ENCODE data around the gene GPBP1.
"Not testable (repeated sequence)": the region's sequence is repeated elsewhere in the genome, so short reads cannot be mapped to it uniquely, and the experiment has no call there.

GPBP1 gene

GRCh38 chr5:57258052-57258451 is 84.2 kb downstream of the GPBP1 start:
- FAIRE-seq (no peak), DNase-seq (ENCODE audit: insufficient read length) (no peak)
- TF ChIP-seq POLR2A (IDR thresholded peaks at IDR 0.05; ENCODE audit: low read depth, low read length) (no peak), POLR2AphosphoS5 (IDR thresholded peaks at IDR 0.05; ENCODE audit: low read depth, low read length) (no peak), TAF1 (IDR thresholded peaks at IDR 0.05; ENCODE audit: borderline replicate concordance, low read depth, low read length) (no peak)

DNA sequence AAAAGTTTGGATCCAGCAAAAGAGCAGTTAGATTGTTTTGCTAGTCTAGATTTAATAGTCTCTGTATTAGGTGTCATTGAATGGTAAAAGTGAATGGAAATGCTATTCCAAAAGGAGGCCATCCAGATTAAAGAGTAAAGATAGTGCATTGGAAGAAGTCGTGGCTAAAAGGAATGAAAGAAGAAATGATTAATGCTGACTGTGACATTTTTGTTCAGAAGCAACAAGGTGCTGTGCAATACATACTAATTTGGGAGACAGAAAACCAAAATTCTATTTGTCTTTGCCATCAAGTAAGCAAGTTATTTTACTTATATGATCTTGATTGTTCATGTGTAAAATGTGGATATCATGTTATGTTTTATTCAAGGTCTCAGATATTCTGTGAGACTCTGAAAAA is 85.1 kb downstream of the GPBP1 start:
- no peak for TF ChIP-seq POLR2A (IDR thresholded peaks at IDR 0.05; ENCODE audit: low read depth, low read length)
- no peak for TF ChIP-seq TAF1 (IDR thresholded peaks at IDR 0.05; ENCODE audit: borderline replicate concordance, low read depth, low read length)
- no peak for TF ChIP-seq POLR2AphosphoS5 (IDR thresholded peaks at IDR 0.05; ENCODE audit: low read depth, low read length)
- no peak for FAIRE-seq
- no peak for DNase-seq (ENCODE audit: insufficient read length)

DNA sequence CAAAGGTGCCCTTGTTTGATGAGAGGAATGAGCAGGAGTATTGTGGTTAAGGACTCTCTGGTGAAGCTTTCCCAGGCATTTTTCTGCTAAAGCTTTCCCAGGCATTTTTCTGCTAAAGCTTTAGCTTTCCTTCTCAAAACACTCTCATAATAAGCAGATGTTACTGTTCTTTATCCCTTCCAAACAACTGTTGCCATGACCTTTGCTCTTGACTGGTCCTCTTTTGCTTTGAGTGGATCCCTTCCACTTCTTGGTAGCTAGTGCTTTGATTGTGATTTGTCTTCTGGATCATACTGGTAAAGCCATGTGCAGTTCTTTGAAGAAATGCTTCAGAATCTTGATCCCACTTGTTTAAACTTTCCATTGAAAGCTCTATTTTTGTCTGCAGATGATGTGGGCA is 85.8 kb downstream of the GPBP1 start:
- DNase-seq (ENCODE audit: insufficient read length) (no peak), FAIRE-seq (no peak)
- TF ChIP-seq TAF1 (IDR thresholded peaks at IDR 0.05; ENCODE audit: borderline replicate concordance, low read depth, low read length) (no peak), POLR2AphosphoS5 (IDR thresholded peaks at IDR 0.05; ENCODE audit: low read depth, low read length) (no peak), POLR2A (IDR thresholded peaks at IDR 0.05; ENCODE audit: low read depth, low read length) (no peak)

GRCh38 chr5:57262541-57262940 is 88.7 kb downstream of the GPBP1 start:
- no peak for DNase-seq (ENCODE audit: insufficient read length)
- no peak for TF ChIP-seq POLR2A (IDR thresholded peaks at IDR 0.05; ENCODE audit: low read depth, low read length)
- TF ChIP-seq TAF1 (IDR thresholded peaks at IDR 0.05; ENCODE audit: borderline replicate concordance, low read depth, low read length), result no peak
- no peak for TF ChIP-seq POLR2AphosphoS5 (IDR thresholded peaks at IDR 0.05; ENCODE audit: low read depth, low read length)
- FAIRE-seq, result no peak

- TF ChIP-seq TAF1 (IDR thresholded peaks at IDR 0.05; ENCODE audit: borderline replicate concordance, low read depth, low read length), result no peak
- no peak for TF ChIP-seq POLR2A (IDR thresholded peaks at IDR 0.05; ENCODE audit: low read depth, low read length)
- no peak for TF ChIP-seq POLR2AphosphoS5 (IDR thresholded peaks at IDR 0.05; ENCODE audit: low read depth, low read length)
- FAIRE-seq (no peak), DNase-seq (ENCODE audit: insufficient read length) (no peak)
Observed at GRCh38 chr5:57267805-57268204, 93.9 kb downstream of the GPBP1 start.

DNA sequence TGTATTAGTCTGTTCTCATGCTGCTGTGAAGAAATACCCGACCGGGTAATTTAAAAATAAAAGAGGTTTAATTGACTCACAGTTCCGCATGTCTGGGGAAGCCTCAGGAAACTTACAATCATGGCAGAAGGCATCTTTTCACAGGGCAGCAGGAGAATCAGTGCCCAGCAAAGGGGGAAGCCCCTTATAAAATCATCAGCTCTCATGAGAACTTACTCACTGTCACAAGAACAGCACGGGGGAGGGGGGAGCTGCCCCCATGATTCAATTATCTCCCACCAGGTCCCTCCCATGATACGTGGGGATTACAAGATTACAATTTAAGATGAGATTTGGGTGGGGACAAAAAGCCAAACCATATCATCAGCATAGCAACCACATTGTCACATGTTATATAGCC is 102.5 kb downstream of the GPBP1 start:
- FAIRE-seq (no peak), DNase-seq (ENCODE audit: insufficient read length) (no peak)
- TF ChIP-seq POLR2A (IDR thresholded peaks at IDR 0.05; ENCODE audit: low read depth, low read length), result no peak
- TF ChIP-seq TAF1 (IDR thresholded peaks at IDR 0.05; ENCODE audit: borderline replicate concordance, low read depth, low read length), result no peak
- no peak for TF ChIP-seq POLR2AphosphoS5 (IDR thresholded peaks at IDR 0.05; ENCODE audit: low read depth, low read length)

DNA sequence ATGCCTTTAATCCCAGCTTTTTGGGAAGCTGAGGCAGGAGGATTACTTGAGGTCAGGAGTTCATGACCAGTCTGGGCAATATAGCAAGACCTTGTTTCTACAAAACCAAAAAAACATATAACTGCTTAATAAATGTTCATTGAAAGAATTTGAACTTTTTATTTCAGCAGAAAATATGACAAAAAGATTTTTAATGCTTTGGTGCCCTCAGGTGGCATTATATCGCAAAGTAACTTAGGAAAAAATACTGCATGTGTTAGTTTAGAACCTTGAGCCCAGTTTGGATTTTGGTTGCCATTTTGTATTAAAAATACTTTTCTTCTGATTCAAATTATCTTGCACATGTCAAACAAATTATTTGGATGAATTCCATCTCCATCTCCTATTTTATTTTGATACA is 103.2 kb downstream of the GPBP1 start:
- FAIRE-seq, result no peak
- TF ChIP-seq POLR2AphosphoS5 (IDR thresholded peaks at IDR 0.05; ENCODE audit: low read depth, low read length) (no peak), POLR2A (IDR thresholded peaks at IDR 0.05; ENCODE audit: low read depth, low read length) (no peak), TAF1 (IDR thresholded peaks at IDR 0.05; ENCODE audit: borderline replicate concordance, low read depth, low read length) (no peak)
- no peak for DNase-seq (ENCODE audit: insufficient read length)

GRCh38 chr5:57280853-57281252 is 107.0 kb downstream of the GPBP1 start:
- TF ChIP-seq POLR2AphosphoS5 (IDR thresholded peaks at IDR 0.05; ENCODE audit: low read depth, low read length) (no peak), TAF1 (IDR thresholded peaks at IDR 0.05; ENCODE audit: borderline replicate concordance, low read depth, low read length) (no peak), POLR2A (IDR thresholded peaks at IDR 0.05; ENCODE audit: low read depth, low read length) (no peak)
- FAIRE-seq (no peak), DNase-seq (ENCODE audit: insufficient read length) (no peak)

- FAIRE-seq; DNase-seq (ENCODE audit: insufficient read length): not testable (repeated sequence)
Observed at GRCh38 chr5:57285084-57285483, 111.2 kb downstream of the GPBP1 start.

DNA sequence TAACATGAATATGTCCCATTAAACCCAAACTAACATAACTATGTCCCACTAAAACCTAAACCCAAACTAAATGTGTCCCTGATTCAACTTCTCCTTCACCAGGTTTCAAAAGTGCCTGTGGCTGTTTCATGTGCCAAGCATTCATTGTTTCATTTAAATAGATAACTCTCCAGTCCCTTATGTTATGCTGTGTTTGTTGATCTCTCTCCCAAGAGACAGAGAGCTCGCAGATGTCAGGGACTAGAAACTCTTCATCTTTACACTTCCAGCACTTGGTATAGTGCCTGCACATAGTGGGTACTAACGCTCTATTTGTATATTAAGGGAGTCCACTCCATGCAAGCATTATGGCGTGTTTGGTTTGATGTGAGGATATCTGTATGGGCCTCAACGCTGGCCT is 118.0 kb downstream of the GPBP1 start:
- FAIRE-seq (no peak), DNase-seq (ENCODE audit: insufficient read length) (no peak)
- TF ChIP-seq TAF1 (IDR thresholded peaks at IDR 0.05; ENCODE audit: borderline replicate concordance, low read depth, low read length), result no peak
- no peak for TF ChIP-seq POLR2AphosphoS5 (IDR thresholded peaks at IDR 0.05; ENCODE audit: low read depth, low read length)

DNA sequence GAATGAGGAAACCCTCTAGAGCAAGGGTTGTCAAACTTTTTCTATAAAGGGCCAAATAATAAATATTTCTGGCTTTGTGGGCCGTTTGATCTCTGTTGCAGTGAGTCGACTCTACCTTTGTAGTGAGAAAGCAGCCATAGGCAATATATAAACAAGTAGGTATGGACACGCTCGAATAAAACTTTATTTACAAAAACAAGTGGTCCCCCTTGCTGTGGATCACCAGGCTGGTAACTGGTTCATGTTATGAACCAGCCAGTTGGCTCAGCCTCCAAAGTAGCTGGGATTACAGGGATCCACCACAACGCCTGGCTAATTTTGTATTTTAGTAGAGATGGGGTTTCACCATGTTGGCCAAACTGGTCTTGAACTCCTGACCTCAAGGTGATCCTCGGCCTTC is 118.5 kb downstream of the GPBP1 start:
- no peak for TF ChIP-seq POLR2A (IDR thresholded peaks at IDR 0.05; ENCODE audit: low read depth, low read length)
- no peak for TF ChIP-seq TAF1 (IDR thresholded peaks at IDR 0.05; ENCODE audit: borderline replicate concordance, low read depth, low read length)
- TF ChIP-seq POLR2AphosphoS5 (IDR thresholded peaks at IDR 0.05; ENCODE audit: low read depth, low read length), result no peak
- FAIRE-seq, result no peak

DNA sequence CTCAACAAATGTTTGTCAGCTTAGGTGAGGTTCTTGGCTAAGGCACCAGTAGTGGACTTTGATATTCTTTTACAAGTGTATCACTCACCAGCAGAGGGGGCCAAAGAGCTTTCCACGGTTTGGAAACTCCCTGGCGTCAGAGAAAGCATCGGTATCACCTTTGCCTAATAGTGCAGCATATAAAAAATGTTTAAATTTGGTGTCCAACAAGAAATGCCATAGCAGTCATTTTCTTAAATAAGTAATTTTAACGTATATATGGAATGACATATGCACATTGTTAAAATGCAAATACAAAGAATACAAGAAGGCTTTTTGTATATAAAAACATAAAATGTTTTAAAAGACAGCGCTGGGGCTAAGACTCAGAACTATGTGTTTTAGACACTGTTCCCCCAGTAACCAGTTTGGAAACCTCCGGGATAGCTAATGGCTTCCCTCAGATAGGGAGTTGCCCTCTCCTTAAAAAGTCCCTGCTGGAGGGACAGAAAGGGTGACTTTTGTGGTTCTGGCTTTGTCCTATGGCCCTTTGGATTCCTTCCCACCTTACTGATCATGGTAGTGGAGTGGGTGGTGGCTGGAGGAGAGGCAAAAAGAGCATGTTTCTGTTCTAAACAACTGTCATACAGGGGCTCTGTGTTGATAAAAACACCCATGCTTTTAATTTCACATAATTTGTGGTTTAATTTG is 124.6 kb downstream of the GPBP1 start:
- no peak for FAIRE-seq

More for the DNA sequence above, 118.5 kb downstream of the GPBP1 start:
- DNase-seq (ENCODE audit: insufficient read length), result no peak

More for the DNA sequence above, 124.6 kb downstream of the GPBP1 start:
- DNase-seq (ENCODE audit: insufficient read length), result no peak
- TF ChIP-seq TAF1 (IDR thresholded peaks at IDR 0.05; ENCODE audit: borderline replicate concordance, low read depth, low read length) (no peak), POLR2A (IDR thresholded peaks at IDR 0.05; ENCODE audit: low read depth, low read length) (no peak), POLR2AphosphoS5 (IDR thresholded peaks at IDR 0.05; ENCODE audit: low read depth, low read length) (no peak)
